ENCODE measurements around the gene SLAIN1. TPM values are rescaled to one million over a fixed set of nuclear protein-coding genes. Genes with fewer than 3 reads are reported as not detected.

SLAIN1 gene
- total and polyA plus RNA-seq, 2 donors (not counting 3 experiments of a cell fraction or from before 2014, with no cell fraction given) = 4.1 to 4.3 TPM

- ChIA-PET POLR2A (no interaction called here), CTCF (no interaction called here)
- Histone ChIP-seq H3K36me3 (ENCODE audit: control insufficient read depth in 2 of 2, extremely low read depth in 1 of 2, insufficient read depth in 2 of 2, low read length in 2 of 2) (no peaks in the 10 kb centered on the region), H3K27ac (ENCODE audit: insufficient read depth, low read depth, low read length) (no peak overlapping the region), H3K4me2 (ENCODE audit: insufficient read depth, low read length) (no peak overlapping the region), H3K79me2 (ENCODE audit: control insufficient read depth, insufficient read depth, low read length) (no peaks in the 10 kb centered on the region), H2AFZ (ENCODE audit: low read depth, low read length) (no peak overlapping the region), H3K9me1 (replicated peaks; ENCODE audit: control insufficient read depth, extremely low read depth, insufficient read depth, low read length) (no peaks in the 10 kb centered on the region), H4K20me1 (replicated peaks; ENCODE audit: control insufficient read depth, extremely low read depth, insufficient read depth, low read length) (no peaks in the 10 kb centered on the region), H3K27me3 (ENCODE audit: control insufficient read depth in 2 of 2, insufficient read depth in 2 of 2, low read length in 2 of 2) (no peaks in the 10 kb centered on the region), H3K9me3 (replicated peaks; ENCODE audit: control insufficient read depth, insufficient read depth, low read length) (no peaks in the 10 kb centered on the region), H3K4me3 (replicated peaks in 1 of 3; ENCODE audit: insufficient read depth in 1 of 3, low read depth in 1 of 3, low read length in 3 of 3) (no peak overlapping the region), H3K9ac (replicated peaks; ENCODE audit: extremely low read depth, insufficient read depth, low read length) (no peak overlapping the region), H3K4me1 (ENCODE audit: control insufficient read depth, extremely low read depth, insufficient read depth, low read length) (no peaks in the 10 kb centered on the region)
- TF ChIP-seq POLR2A (IDR thresholded peaks at IDR 0.05; ENCODE audit: low read depth, low read length) = no peak
- TF ChIP-seq GATA2 (IDR thresholded peaks at IDR 0.05; ENCODE audit: insufficient read depth, insufficient read length, low read depth, low read length) = no peak
- TF ChIP-seq, protein P1, sequence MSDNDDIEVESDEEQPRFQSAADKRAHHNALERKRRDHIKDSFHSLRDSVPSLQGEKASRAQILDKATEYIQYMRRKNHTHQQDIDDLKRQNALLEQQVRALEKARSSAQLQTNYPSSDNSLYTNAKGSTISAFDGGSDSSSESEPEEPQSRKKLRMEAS (IDR thresholded peaks at IDR 0.05; ENCODE audit: insufficient read depth, insufficient read length) = no peak
- TF ChIP-seq JUN (IDR thresholded peaks at IDR 0.05; ENCODE audit: borderline replicate concordance, insufficient read depth, insufficient read length, low read depth) = no peak
- TF ChIP-seq FOS (IDR thresholded peaks at IDR 0.05; ENCODE audit: borderline replicate concordance, insufficient read depth, low read length) = no peak
- no peak for TF ChIP-seq POLR2AphosphoS5 (IDR thresholded peaks at IDR 0.05; ENCODE audit: insufficient read depth, low read depth, low read length)
- TF ChIP-seq, protein P2, sequence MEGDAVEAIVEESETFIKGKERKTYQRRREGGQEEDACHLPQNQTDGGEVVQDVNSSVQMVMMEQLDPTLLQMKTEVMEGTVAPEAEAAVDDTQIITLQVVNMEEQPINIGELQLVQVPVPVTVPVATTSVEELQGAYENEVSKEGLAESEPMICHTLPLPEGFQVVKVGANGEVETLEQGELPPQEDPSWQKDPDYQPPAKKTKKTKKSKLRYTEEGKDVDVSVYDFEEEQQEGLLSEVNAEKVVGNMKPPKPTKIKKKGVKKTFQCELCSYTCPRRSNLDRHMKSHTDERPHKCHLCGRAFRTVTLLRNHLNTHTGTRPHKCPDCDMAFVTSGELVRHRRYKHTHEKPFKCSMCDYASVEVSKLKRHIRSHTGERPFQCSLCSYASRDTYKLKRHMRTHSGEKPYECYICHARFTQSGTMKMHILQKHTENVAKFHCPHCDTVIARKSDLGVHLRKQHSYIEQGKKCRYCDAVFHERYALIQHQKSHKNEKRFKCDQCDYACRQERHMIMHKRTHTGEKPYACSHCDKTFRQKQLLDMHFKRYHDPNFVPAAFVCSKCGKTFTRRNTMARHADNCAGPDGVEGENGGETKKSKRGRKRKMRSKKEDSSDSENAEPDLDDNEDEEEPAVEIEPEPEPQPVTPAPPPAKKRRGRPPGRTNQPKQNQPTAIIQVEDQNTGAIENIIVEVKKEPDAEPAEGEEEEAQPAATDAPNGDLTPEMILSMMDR (IDR thresholded peaks at IDR 0.05; ENCODE audit: extremely low read depth in 1 of 2, insufficient read depth in 1 of 2, low read depth in 1 of 2, low read length in 2 of 2) = no peak
- TF ChIP-seq EZH2 (IDR thresholded peaks at IDR 0.05; ENCODE audit: borderline replicate concordance, low read depth, low read length, severe bottlenecking) = no peak
- no peak for TF ChIP-seq MYC (IDR thresholded peaks at IDR 0.05; ENCODE audit: low read depth, low read length)
- dilution Hi-C loops (cut with MboI; ENCODE audit: extremely low pct_ligation_motif_present, low sequenced_read_pairs) (no loop called here), intact Hi-C loops (cut with micrococcal nuclease) (no loop called here)
- no TSS peak for BruUV-seq (replicated peaks)
- DNase-seq (ENCODE audit: low read depth, low spot score) (no peak), FAIRE-seq (no peak)
Observed at GRCh38 chr13:77725071-77725470, 27.6 kb downstream of the SLAIN1 start.
